GM21526 (cell line): ENCODE data around the gene RAB36.

Experiments
- ATAC-seq: cut with Tn5 transposase; IDR thresholded peaks from one replicate; pipeline ENCODE4 v1.9.1; 2021; ENCODE audit warnings: moderate library complexity; ENCODE audit not compliant: unreplicated experiment, low FRiP score

Gene RAB36

GRCh38 chr22:23156286-23156685 is 11.0 kb downstream of the RAB36 start:
- no peak for ATAC-seq

GRCh38 chr22:23157560-23158515 is 12.6 kb downstream of the RAB36 start:
- ATAC-seq, result no peak

GRCh38 chr22:23158516-23159290 is 13.4 kb downstream of the RAB36 start:
- no peak for ATAC-seq

GRCh38 chr22:23159291-23159630 is 14.0 kb downstream of the RAB36 start:
- ATAC-seq, result no peak

- ATAC-seq, result no peak
Observed at GRCh38 chr22:23161029-23161428, 15.8 kb downstream of the RAB36 start.

- no peak for ATAC-seq
Observed at GRCh38 chr22:23161574-23161973, 16.3 kb downstream of the RAB36 start.

GRCh38 chr22:23163665-23164064 is 18.4 kb downstream of the RAB36 start:
- ATAC-seq, result no peak

- ATAC-seq, result no peak
Observed at GRCh38 chr22:23164091-23164490, 18.8 kb downstream of the RAB36 start.

- ATAC-seq, result no peak
Observed at GRCh38 chr22:23166042-23166831, 21.0 kb downstream of the RAB36 start.

- ATAC-seq, result no peak
Observed at GRCh38 chr22:23166841-23167616, 21.8 kb downstream of the RAB36 start.

GRCh38 chr22:23168391-23169042 is 23.2 kb downstream of the RAB36 start:
- no peak for ATAC-seq

GRCh38 chr22:23169043-23169406 is 23.7 kb downstream of the RAB36 start:
- no peak for ATAC-seq

GRCh38 chr22:23175817-23176644 is 30.8 kb downstream of the RAB36 start:
- ATAC-seq, result no peak

- ATAC-seq, result no peak
Observed at GRCh38 chr22:23176645-23177027, 31.4 kb downstream of the RAB36 start.

- no peak for ATAC-seq
Observed at GRCh38 chr22:23177197-23177596, 31.9 kb downstream of the RAB36 start.

GRCh38 chr22:23178512-23179254 is 33.4 kb downstream of the RAB36 start:
- no peak for ATAC-seq

- ATAC-seq, result no peak
Observed at GRCh38 chr22:23179381-23180299, 34.4 kb downstream of the RAB36 start.
